ENCODE data around the gene ZBTB4.

DNA sequence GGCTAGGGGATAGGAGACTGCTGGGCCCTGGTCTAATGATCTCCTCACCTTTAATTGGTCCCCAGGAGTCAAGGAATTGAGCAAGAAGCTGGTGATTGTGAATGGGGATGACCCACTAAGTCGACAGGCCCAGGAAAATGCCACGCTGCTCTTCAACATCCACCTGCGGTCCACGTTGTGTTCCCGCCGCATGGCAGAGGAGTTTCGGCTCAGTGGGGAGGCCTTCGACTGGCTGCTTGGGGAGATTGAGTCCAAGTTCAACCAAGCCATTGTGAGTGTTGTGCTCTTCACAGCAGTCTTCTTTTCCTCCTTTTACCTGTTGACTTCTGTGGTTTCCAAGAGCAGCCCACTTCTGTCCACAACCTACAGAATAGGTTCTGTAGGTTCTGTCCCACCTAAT is 24.1 kb upstream of the ZBTB4 start:
- TF ChIP-seq POLR2AphosphoS5 (IDR thresholded peaks at IDR 0.05), result no peak
- TF ChIP-seq, protein P1, sequence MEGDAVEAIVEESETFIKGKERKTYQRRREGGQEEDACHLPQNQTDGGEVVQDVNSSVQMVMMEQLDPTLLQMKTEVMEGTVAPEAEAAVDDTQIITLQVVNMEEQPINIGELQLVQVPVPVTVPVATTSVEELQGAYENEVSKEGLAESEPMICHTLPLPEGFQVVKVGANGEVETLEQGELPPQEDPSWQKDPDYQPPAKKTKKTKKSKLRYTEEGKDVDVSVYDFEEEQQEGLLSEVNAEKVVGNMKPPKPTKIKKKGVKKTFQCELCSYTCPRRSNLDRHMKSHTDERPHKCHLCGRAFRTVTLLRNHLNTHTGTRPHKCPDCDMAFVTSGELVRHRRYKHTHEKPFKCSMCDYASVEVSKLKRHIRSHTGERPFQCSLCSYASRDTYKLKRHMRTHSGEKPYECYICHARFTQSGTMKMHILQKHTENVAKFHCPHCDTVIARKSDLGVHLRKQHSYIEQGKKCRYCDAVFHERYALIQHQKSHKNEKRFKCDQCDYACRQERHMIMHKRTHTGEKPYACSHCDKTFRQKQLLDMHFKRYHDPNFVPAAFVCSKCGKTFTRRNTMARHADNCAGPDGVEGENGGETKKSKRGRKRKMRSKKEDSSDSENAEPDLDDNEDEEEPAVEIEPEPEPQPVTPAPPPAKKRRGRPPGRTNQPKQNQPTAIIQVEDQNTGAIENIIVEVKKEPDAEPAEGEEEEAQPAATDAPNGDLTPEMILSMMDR (IDR thresholded peaks at IDR 0.05), result no peak
